K562 (cell line): ENCODE data around the gene TRPM8.

Experiments used
- BRCA1 ChIP-seq, 2 experiments: fragments of 450-650 bp in 1 of 2; sonication (generic) in 1 of 2; formaldehyde crosslinking in 1 of 2; IDR thresholded peaks; 2 replicates each; pipeline versions ENCODE4 v1.5.0 to v1.6.1; 2017 to 2020; ENCODE audit warnings: mild to moderate bottlenecking in 1 of 2, missing genetic modification reagents in 1 of 2
- POLR2AphosphoS5 ChIP-seq: IDR thresholded peaks from 2 replicates; pipeline ENCODE4 v1.6.1; 2011; ENCODE audit warnings: mild to moderate bottlenecking, low read depth, low read length, moderate library complexity; ENCODE audit not compliant: control insufficient read depth, insufficient read depth
- SP1 ChIP-seq: sonication (generic); formaldehyde crosslinking; IDR thresholded peaks from 2 replicates; pipeline ENCODE4 v1.8.1; 2022; ENCODE audit warnings: mild to moderate bottlenecking, missing genetic modification reagents
- ZFP36 ChIP-seq: fragments of 150-350 bp; IDR thresholded peaks from 2 replicates; pipeline ENCODE4 v1.6.1; 2018; ENCODE audit warnings: low read length, low read depth; ENCODE audit not compliant: partially characterized antibody
- ZNF282 ChIP-seq: sonication (generic); formaldehyde crosslinking; IDR thresholded peaks from 2 replicates; pipeline ENCODE4 v1.8.1; 2023; ENCODE audit warnings: missing genetic modification reagents
- TF ChIP-seq, protein P1 (sequence below): fragments of 450-650 bp; formaldehyde crosslinking; IDR thresholded peaks from 2 replicates; pipeline ENCODE4 v1.4.0; 2022; ENCODE audit warnings: missing genetic modification characterization

DNA sequence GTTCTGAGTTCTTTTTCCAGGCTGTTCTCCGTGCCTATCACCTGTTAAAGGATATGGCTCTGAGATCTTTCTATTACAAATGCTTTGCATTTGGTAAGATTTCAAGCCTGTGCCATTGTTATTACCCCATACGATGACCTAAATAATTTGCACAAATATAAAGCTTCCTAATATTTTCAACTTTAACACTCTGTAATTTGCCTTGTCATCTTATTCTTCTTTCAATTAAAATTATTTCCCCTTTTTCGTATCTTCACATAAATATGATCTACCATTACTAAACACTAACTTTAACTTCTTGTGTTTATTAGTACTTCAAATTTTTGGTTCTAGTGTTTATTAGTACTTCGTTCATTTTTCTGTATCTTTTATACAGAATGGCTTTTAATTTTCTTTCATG, 45.7 kb upstream of the TRPM8 start:
- no peak for TF ChIP-seq ZNF282
- no peak for TF ChIP-seq ZFP36
- TF ChIP-seq POLR2AphosphoS5, result no peak
- no peak for TF ChIP-seq BRCA1 (IDR thresholded peaks at IDR 0.05)
- TF ChIP-seq BRCA1 (CRISPR knock-in tag; IDR thresholded peaks at IDR 0.05), result no peak
- TF ChIP-seq SP1, result no peak
- TF ChIP-seq, protein P1, sequence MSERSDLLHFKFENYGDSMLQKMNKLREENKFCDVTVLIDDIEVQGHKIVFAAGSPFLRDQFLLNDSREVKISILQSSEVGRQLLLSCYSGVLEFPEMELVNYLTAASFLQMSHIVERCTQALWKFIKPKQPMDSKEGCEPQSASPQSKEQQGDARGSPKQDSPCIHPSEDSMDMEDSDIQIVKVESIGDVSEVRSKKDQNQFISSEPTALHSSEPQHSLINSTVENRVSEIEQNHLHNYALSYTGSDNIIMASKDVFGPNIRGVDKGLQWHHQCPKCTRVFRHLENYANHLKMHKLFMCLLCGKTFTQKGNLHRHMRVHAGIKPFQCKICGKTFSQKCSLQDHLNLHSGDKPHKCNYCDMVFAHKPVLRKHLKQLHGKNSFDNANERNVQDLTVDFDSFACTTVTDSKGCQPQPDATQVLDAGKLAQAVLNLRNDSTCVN, result no peak
